Measurements from ENCODE around the gene KCNIP2.

Gene KCNIP2

GRCh38 chr10:101835362-101835761 lies 8.2 kb downstream of the KCNIP2 start:
- POLR2A ChIA-PET = no interaction called here
- peaks cover 4 to 59% (median 50%) of the 10 kb centered on the region in 4 experiments for H3K4me1 ChIP-seq (ENCODE audit: control extremely low read depth in 1 of 4, control insufficient read depth in 4 of 4, insufficient read depth in 4 of 4, low read length in 3 of 4)
- WGBS (ENCODE audit: insufficient coverage) = 93% methylated on average over 2 of the region's 4 CpGs
- no peaks in the 10 kb centered on the region for H3K9me3 ChIP-seq (ENCODE audit: control extremely low read depth in 1 of 5, control insufficient read depth in 4 of 5, insufficient read depth in 2 of 5, low read depth in 1 of 5, low read length in 4 of 5)
- H3K36me3 ChIP-seq (ENCODE audit: control insufficient read depth in 4 of 4, insufficient read depth in 4 of 4, low read length in 3 of 4) = no peaks in the 10 kb centered on the region
- H3K4me3 ChIP-seq (ENCODE audit: control insufficient read depth in 1 of 7, extremely low read depth in 1 of 7, insufficient read depth in 4 of 7, low read depth in 2 of 7, low read length in 6 of 7) = no peak overlapping the region
- H3K27me3 ChIP-seq (replicated peaks in 2 of 5; ENCODE audit: control insufficient read depth in 4 of 5, insufficient read depth in 5 of 5, low read length in 4 of 5) = peaks cover 0 to 4% (median 0%) of the 10 kb centered on the region in 5 experiments
- no peak overlapping the region for H3K27ac ChIP-seq (ENCODE audit: insufficient read depth in 1 of 2, low read depth in 1 of 2, low read length in 2 of 2, poor library complexity in 1 of 2, severe bottlenecking in 2 of 2)
- CTCF ChIA-PET = interaction anchor here (0.7 to 8.3 kb wide), 8 partner anchors 8 to 238 kb away, joined by 3 to 89 read pairs (median 5); no protein-coding TSS in a partner anchor
- no peak for DNase-seq

GRCh38 chr10:101834341-101834740 lies 9.3 kb downstream of the KCNIP2 start:
- no peak overlapping the region for H3K27ac ChIP-seq (ENCODE audit: insufficient read depth in 1 of 2, low read depth in 1 of 2, low read length in 2 of 2, poor library complexity in 1 of 2, severe bottlenecking in 2 of 2)
- POLR2A ChIA-PET = no interaction called here
- H3K27me3 ChIP-seq (replicated peaks in 2 of 5; ENCODE audit: control insufficient read depth in 4 of 5, insufficient read depth in 5 of 5, low read length in 4 of 5) = peaks cover 0 to 2% (median 0%) of the 10 kb centered on the region in 5 experiments
- WGBS (ENCODE audit: insufficient coverage) = 5% methylated on average over 4 of the region's 8 CpGs
- peak overlapping the region in 4 of 7 experiments; percentile 5 to 33 (median 16) for H3K4me3 ChIP-seq (ENCODE audit: control insufficient read depth in 1 of 7, extremely low read depth in 1 of 7, insufficient read depth in 4 of 7, low read depth in 2 of 7, low read length in 6 of 7)
- no peaks in the 10 kb centered on the region for H3K36me3 ChIP-seq (ENCODE audit: control insufficient read depth in 4 of 4, insufficient read depth in 4 of 4, low read length in 3 of 4)
- CTCF ChIA-PET = interaction anchor here (0.9 to 8.3 kb wide), 5 partner anchors 13 to 175 kb away, joined by 3 to 89 read pairs (median 5); no protein-coding TSS in a partner anchor
- H3K4me1 ChIP-seq (ENCODE audit: control extremely low read depth in 1 of 4, control insufficient read depth in 4 of 4, insufficient read depth in 4 of 4, low read length in 3 of 4) = peaks cover 4 to 58% (median 48%) of the 10 kb centered on the region in 4 experiments
- DNase-seq = peak; percentile 32 to 51 (median 48)
- H3K9me3 ChIP-seq (ENCODE audit: control extremely low read depth in 1 of 5, control insufficient read depth in 4 of 5, insufficient read depth in 2 of 5, low read depth in 1 of 5, low read length in 4 of 5) = no peaks in the 10 kb centered on the region

GRCh38 chr10:101833466-101833865 lies 10.1 kb downstream of the KCNIP2 start:
- WGBS (ENCODE audit: insufficient coverage) = 86% methylated on average over 1 of the region's 1 CpG
- POLR2A ChIA-PET = no interaction called here

GRCh38 chr10:101832325-101832771 lies 11.3 kb downstream of the KCNIP2 start:
- no peak for DNase-seq
- H3K27me3 ChIP-seq (replicated peaks in 2 of 5; ENCODE audit: control insufficient read depth in 4 of 5, insufficient read depth in 5 of 5, low read length in 4 of 5) = no peaks in the 10 kb centered on the region
- H3K4me1 ChIP-seq (ENCODE audit: control extremely low read depth in 1 of 4, control insufficient read depth in 4 of 4, insufficient read depth in 4 of 4, low read length in 3 of 4) = peaks cover 4 to 61% (median 53%) of the 10 kb centered on the region in 4 experiments
- no peaks in the 10 kb centered on the region for H3K9me3 ChIP-seq (ENCODE audit: control extremely low read depth in 1 of 5, control insufficient read depth in 4 of 5, insufficient read depth in 2 of 5, low read depth in 1 of 5, low read length in 4 of 5)
- H3K36me3 ChIP-seq (ENCODE audit: control insufficient read depth in 4 of 4, insufficient read depth in 4 of 4, low read length in 3 of 4) = peaks cover 0 to 2% (median 0%) of the 10 kb centered on the region in 4 experiments
- H3K4me3 ChIP-seq (ENCODE audit: control insufficient read depth in 1 of 7, extremely low read depth in 1 of 7, insufficient read depth in 4 of 7, low read depth in 2 of 7, low read length in 6 of 7) = no peak overlapping the region
- POLR2A ChIA-PET = no interaction called here
- WGBS (ENCODE audit: insufficient coverage) = 90% methylated on average over 3 of the region's 4 CpGs
- no peak overlapping the region for H3K27ac ChIP-seq (ENCODE audit: insufficient read depth in 1 of 2, low read depth in 1 of 2, low read length in 2 of 2, poor library complexity in 1 of 2, severe bottlenecking in 2 of 2)
- CTCF ChIA-PET = interaction anchor here (0.9 to 4.2 kb wide), 2 partner anchors 9 to 14 kb away, joined by 3 to 18 read pairs; partner anchors contain the start of gene OGA

More at GRCh38 chr10:101833466-101833865, 10.1 kb downstream of the KCNIP2 start:
- no peak for DNase-seq
- CTCF ChIA-PET = interaction anchor here (1.0 to 1.6 kb wide), 3 partner anchors 15 to 176 kb away, joined by 3 read pairs; no protein-coding TSS in a partner anchor
- Histone ChIP-seq H3K9me3 (ENCODE audit: control extremely low read depth in 1 of 5, control insufficient read depth in 4 of 5, insufficient read depth in 2 of 5, low read depth in 1 of 5, low read length in 4 of 5) (no peaks in the 10 kb centered on the region), H3K4me3 (ENCODE audit: control insufficient read depth in 1 of 7, extremely low read depth in 1 of 7, insufficient read depth in 4 of 7, low read depth in 2 of 7, low read length in 6 of 7) (no peak overlapping the region), H3K27ac (ENCODE audit: insufficient read depth in 1 of 2, low read depth in 1 of 2, low read length in 2 of 2, poor library complexity in 1 of 2, severe bottlenecking in 2 of 2) (no peak overlapping the region), H3K36me3 (ENCODE audit: control insufficient read depth in 4 of 4, insufficient read depth in 4 of 4, low read length in 3 of 4) (peaks cover 0 to 2% (median 0%) of the 10 kb centered on the region in 4 experiments), H3K27me3 (replicated peaks in 2 of 5; ENCODE audit: control insufficient read depth in 4 of 5, insufficient read depth in 5 of 5, low read length in 4 of 5) (peaks cover 0 to 2% (median 0%) of the 10 kb centered on the region in 5 experiments), H3K4me1 (ENCODE audit: control extremely low read depth in 1 of 4, control insufficient read depth in 4 of 4, insufficient read depth in 4 of 4, low read length in 3 of 4) (peaks cover 4 to 61% (median 53%) of the 10 kb centered on the region in 4 experiments)

- peak overlapping the region in 6 of 7 experiments; percentile 25 to 79 (median 69) for H3K4me3 ChIP-seq (ENCODE audit: control insufficient read depth in 1 of 7, extremely low read depth in 1 of 7, insufficient read depth in 4 of 7, low read depth in 2 of 7, low read length in 6 of 7)
- ChIA-PET CTCF (interaction anchor here (4.2 kb wide), 1 partner anchor 10 kb away, joined by 18 read pairs; no protein-coding TSS in a partner anchor), POLR2A (interaction anchor here (0.6 to 1.3 kb wide), 3 partner anchors 10 to 103 kb away, joined by 3 to 4 read pairs (median 3); no protein-coding TSS in a partner anchor)
- DNase-seq = no peak
- H3K9me3 ChIP-seq (ENCODE audit: control extremely low read depth in 1 of 5, control insufficient read depth in 4 of 5, insufficient read depth in 2 of 5, low read depth in 1 of 5, low read length in 4 of 5) = no peaks in the 10 kb centered on the region
- peaks cover 0 to 4% (median under 1%) of the 10 kb centered on the region in 4 experiments for H3K36me3 ChIP-seq (ENCODE audit: control insufficient read depth in 4 of 4, insufficient read depth in 4 of 4, low read length in 3 of 4)
- H3K4me1 ChIP-seq (ENCODE audit: control extremely low read depth in 1 of 4, control insufficient read depth in 4 of 4, insufficient read depth in 4 of 4, low read length in 3 of 4) = peaks cover 4 to 64% (median 54%) of the 10 kb centered on the region in 4 experiments
- H3K27me3 ChIP-seq (replicated peaks in 2 of 5; ENCODE audit: control insufficient read depth in 4 of 5, insufficient read depth in 5 of 5, low read length in 4 of 5) = no peaks in the 10 kb centered on the region
- peak overlapping the region; percentile 43 to 77 for H3K27ac ChIP-seq (ENCODE audit: insufficient read depth in 1 of 2, low read depth in 1 of 2, low read length in 2 of 2, poor library complexity in 1 of 2, severe bottlenecking in 2 of 2)
- 65% methylated on average over 5 of the region's 9 CpGs for WGBS (ENCODE audit: insufficient coverage)
Measured at GRCh38 chr10:101831169-101831811, 12.3 kb downstream of the KCNIP2 start.

GRCh38 chr10:101830322-101831168 lies 13.1 kb downstream of the KCNIP2 start:
- peak overlapping the region; percentile 25 to 79 (median 65) for H3K4me3 ChIP-seq (ENCODE audit: control insufficient read depth in 1 of 7, extremely low read depth in 1 of 7, insufficient read depth in 4 of 7, low read depth in 2 of 7, low read length in 6 of 7)
- peak; percentile 94 to 96 (median 96) for DNase-seq
- POLR2A ChIA-PET = interaction anchor here (0.6 to 1.3 kb wide), 6 partner anchors 9 to 201 kb away, joined by 3 to 4 read pairs (median 3); no protein-coding TSS in a partner anchor
- peaks cover 0 to 4% (median under 1%) of the 10 kb centered on the region in 4 experiments for H3K36me3 ChIP-seq (ENCODE audit: control insufficient read depth in 4 of 4, insufficient read depth in 4 of 4, low read length in 3 of 4)
- peaks cover 4 to 63% (median 53%) of the 10 kb centered on the region in 4 experiments for H3K4me1 ChIP-seq (ENCODE audit: control extremely low read depth in 1 of 4, control insufficient read depth in 4 of 4, insufficient read depth in 4 of 4, low read length in 3 of 4)
- CTCF ChIA-PET = interaction anchor here (4.2 kb wide), 1 partner anchor 11 kb away, joined by 18 read pairs; no protein-coding TSS in a partner anchor
- H3K9me3 ChIP-seq (ENCODE audit: control extremely low read depth in 1 of 5, control insufficient read depth in 4 of 5, insufficient read depth in 2 of 5, low read depth in 1 of 5, low read length in 4 of 5) = no peaks in the 10 kb centered on the region
- H3K27me3 ChIP-seq (replicated peaks in 2 of 5; ENCODE audit: control insufficient read depth in 4 of 5, insufficient read depth in 5 of 5, low read length in 4 of 5) = no peaks in the 10 kb centered on the region
- peak overlapping the region; percentile 43 to 77 for H3K27ac ChIP-seq (ENCODE audit: insufficient read depth in 1 of 2, low read depth in 1 of 2, low read length in 2 of 2, poor library complexity in 1 of 2, severe bottlenecking in 2 of 2)
- 0% methylated on average over 25 of the region's 56 CpGs for WGBS (ENCODE audit: insufficient coverage)
